ENCODE data around the gene MROH7. TPM values are rescaled to one million over a fixed set of nuclear protein-coding genes. Genes with fewer than 3 reads are reported as not detected.

The MROH7 gene
- total and polyA plus RNA-seq, 8 donors: 0.68 to 33.8 (median 5.2) TPM

- Histone ChIP-seq H3K27ac (no peak overlapping the region), H3K4me1 (peaks cover 0 to 19% (median 5%) of the 10 kb centered on the region in 4 donors), H3K4me3 (no peak overlapping the region), H3K36me3 (peaks cover 42 to 93% (median 86%) of the 10 kb centered on the region in 4 donors), H3K27me3 (no peaks in the 10 kb centered on the region), H3K9me3 (no peaks in the 10 kb centered on the region)
- intact Hi-C loops (cut with DNase I; ENCODE audit: low total_unique reads): no loop called here
- TF ChIP-seq CTCF (IDR thresholded peaks at IDR 0.05) (no peak), POLR2AphosphoS5 (IDR thresholded peaks at IDR 0.05) (no peak)
- no peak for DNase-seq
Measured at GRCh38 chr1:54723985-54724384, 82.4 kb downstream of the MROH7 start.

- WGBS, 5 donors: 98 to 100% (median 100%) methylated on average over 1 of the region's 1 CpG
- peaks cover 0 to 12% (median 5%) of the 10 kb centered on the region in 4 donors for H3K4me1 ChIP-seq
- TF ChIP-seq CTCF (IDR thresholded peaks at IDR 0.05) (no peak), EP300 (IDR thresholded peaks at IDR 0.05) (no peak), POLR2A (IDR thresholded peaks at IDR 0.05) (no peak), POLR2AphosphoS5 (IDR thresholded peaks at IDR 0.05) (no peak)
- no peaks in the 10 kb centered on the region for H3K9me3 ChIP-seq
- H3K27ac ChIP-seq: no peak overlapping the region
- intact Hi-C loops (cut with DNase I; ENCODE audit: low total_unique reads): no loop called here
- H3K36me3 ChIP-seq: peaks cover 49 to 93% (median 87%) of the 10 kb centered on the region in 4 donors
- DNase-seq: no peak
- H3K4me3 ChIP-seq: no peak overlapping the region
- no peaks in the 10 kb centered on the region for H3K27me3 ChIP-seq
Measured at GRCh38 chr1:54724771-54725170, 83.2 kb downstream of the MROH7 start.

- intact Hi-C loops (cut with DNase I; ENCODE audit: low total_unique reads): no loop called here
- Histone ChIP-seq H3K36me3 (peaks cover 58 to 95% (median 88%) of the 10 kb centered on the region in 4 donors), H3K27ac (peak overlapping the region in 1 of 5 donors; percentile 25), H3K4me1 (peaks cover 0 to 12% (median 5%) of the 10 kb centered on the region in 4 donors), H3K9me3 (no peaks in the 10 kb centered on the region), H3K27me3 (no peaks in the 10 kb centered on the region), H3K4me3 (no peak overlapping the region)
- no peak for DNase-seq
- TF ChIP-seq POLR2AphosphoS5 (IDR thresholded peaks at IDR 0.05): peak in 1 of 3 donors; percentile 32
- no peak for TF ChIP-seq CTCF (IDR thresholded peaks at IDR 0.05)
- WGBS, 5 donors: 30 to 61% (median 36%) methylated on average over 3 of the region's 3 CpGs
Measured at GRCh38 chr1:54728027-54728426, 86.4 kb downstream of the MROH7 start.

- TF ChIP-seq CTCF (IDR thresholded peaks at IDR 0.05) (no peak), POLR2A (IDR thresholded peaks at IDR 0.05) (no peak), EP300 (IDR thresholded peaks at IDR 0.05) (no peak), POLR2AphosphoS5 (IDR thresholded peaks at IDR 0.05) (no peak)
- 90 to 97% (median 94%) methylated on average over 5 of the region's 5 CpGs for WGBS, 5 donors
- intact Hi-C loops (cut with DNase I; ENCODE audit: low total_unique reads): no loop called here
Measured at GRCh38 chr1:54736685-54737084, 95.1 kb downstream of the MROH7 start.

More at GRCh38 chr1:54736685-54737084, 95.1 kb downstream of the MROH7 start:
- Histone ChIP-seq H3K9me3 (no peaks in the 10 kb centered on the region), H3K36me3 (peaks cover 40 to 99% (median 96%) of the 10 kb centered on the region in 4 donors), H3K4me1 (no peaks in the 10 kb centered on the region), H3K27me3 (no peaks in the 10 kb centered on the region), H3K4me3 (no peak overlapping the region), H3K27ac (no peak overlapping the region)
- no peak for DNase-seq
